Hematopoietic multipotent progenitor cell (in vitro differentiated cells): ENCODE measurements around the gene HAPLN3. TPM values are rescaled to one million over a fixed set of nuclear protein-coding genes. Genes with fewer than 3 reads are reported as not detected.
"Not testable (repeated sequence)": the region's sequence is repeated elsewhere in the genome, so short reads cannot be mapped to it uniquely, and the experiment has no call there.

Source experiments
- DNase-seq, 3 donors: peaks; one replicate each; pipeline ENCODE4 v3.0.0-alpha.2; 2011 to 2015; ENCODE audit warnings: low read depth in 2 of 3, low spot score in 2 of 3
- total RNA-seq: library from RNA; depleted of rRNA; stranded (reverse); fragments of >200 nt; gene quantifications from one replicate; pipeline ENCODE4 v1.2.3, GENCODE V29; 2012

The HAPLN3 gene
- 15.1 TPM for total RNA-seq

- DNase-seq = peak in 1 of 3 donors; percentile 33
Measured at GRCh38 chr15:88894819-88895767, at the start of gene HAPLN3. HAPLN3 (minus strand) TSS chr15:88895544; CDS start chr15:88887298, 8,246 bp downstream.

- no peak for DNase-seq
Measured at GRCh38 chr15:88940110-88940675, 44.8 kb upstream of the HAPLN3 start.

GRCh38 chr15:88939486-88939806 lies 44.1 kb upstream of the HAPLN3 start:
- no peak for DNase-seq

GRCh38 chr15:88938802-88939485 lies 43.6 kb upstream of the HAPLN3 start:
- no peak for DNase-seq

GRCh38 chr15:88934449-88934848 lies 39.1 kb upstream of the HAPLN3 start:
- DNase-seq = not testable (repeated sequence)

GRCh38 chr15:88932875-88933330 lies 37.6 kb upstream of the HAPLN3 start:
- DNase-seq = no peak

- DNase-seq = no peak
Measured at GRCh38 chr15:88932271-88932874, 37.0 kb upstream of the HAPLN3 start.

- no peak for DNase-seq
Measured at GRCh38 chr15:88930579-88930978, 35.2 kb upstream of the HAPLN3 start.

GRCh38 chr15:88929358-88930098 lies 34.2 kb upstream of the HAPLN3 start:
- not testable (repeated sequence) for DNase-seq

- DNase-seq = not testable (repeated sequence)
Measured at GRCh38 chr15:88928192-88928591, 32.8 kb upstream of the HAPLN3 start.

- not testable (repeated sequence) for DNase-seq
Measured at GRCh38 chr15:88925648-88926047, 30.3 kb upstream of the HAPLN3 start.

GRCh38 chr15:88920892-88921435 lies 25.6 kb upstream of the HAPLN3 start:
- not testable (repeated sequence) for DNase-seq

- no peak for DNase-seq
Measured at GRCh38 chr15:88920186-88920891, 25.0 kb upstream of the HAPLN3 start.

- no peak for DNase-seq
Measured at GRCh38 chr15:88918738-88919137, 23.4 kb upstream of the HAPLN3 start.

GRCh38 chr15:88917760-88918159 lies 22.4 kb upstream of the HAPLN3 start:
- no peak for DNase-seq

GRCh38 chr15:88915354-88915753 lies 20.0 kb upstream of the HAPLN3 start:
- no peak for DNase-seq

GRCh38 chr15:88913850-88914169 lies 18.5 kb upstream of the HAPLN3 start:
- DNase-seq = no peak

- DNase-seq = peak in 2 of 3 donors; percentile 64 to 68
Measured at GRCh38 chr15:88913017-88913849, 17.9 kb upstream of the HAPLN3 start, which contains the start of gene MFGE8. MFGE8 (minus strand) TSS chr15:88913379; CDS start chr15:88913319, 60 bp downstream.
